Fibroblast of skin of left quadriceps (primary cell): ENCODE data around the gene BDP1.
"Not testable (repeated sequence)": the region's sequence is repeated elsewhere in the genome, so short reads cannot be mapped to it uniquely, and the experiment has no call there.

Experiments
- DNase-seq, 2 experiments: peaks; one replicate each; pipeline ENCODE4 v3.0.0-alpha.2; 2013; ENCODE audit warnings: low read depth in 2 of 2

The BDP1 gene

GRCh38 chr5:71460693-71461092, 5.2 kb downstream of the BDP1 start:
- DNase-seq, result no peak

DNA sequence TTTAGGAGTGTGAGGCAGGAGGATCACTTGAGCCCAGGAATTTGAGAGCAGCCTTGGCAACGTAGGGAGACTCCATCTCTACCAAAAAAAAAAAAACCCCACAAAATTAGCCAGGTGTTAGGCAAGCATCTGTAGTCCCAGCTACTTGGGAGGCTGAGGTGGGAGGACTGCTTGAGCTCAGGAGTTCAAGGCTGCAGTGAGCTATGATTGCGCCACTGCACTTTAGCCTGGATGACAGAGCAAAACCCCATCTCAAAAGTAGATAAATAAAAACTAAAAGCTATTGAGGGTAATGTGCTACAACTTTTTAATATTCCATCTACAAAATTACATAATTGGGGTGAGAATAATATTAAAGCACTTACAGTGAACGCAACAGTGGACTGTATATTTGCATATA, 5.9 kb downstream of the BDP1 start:
- DNase-seq, result no peak

GRCh38 chr5:71471193-71471592, 15.7 kb downstream of the BDP1 start:
- DNase-seq, result no peak

DNA sequence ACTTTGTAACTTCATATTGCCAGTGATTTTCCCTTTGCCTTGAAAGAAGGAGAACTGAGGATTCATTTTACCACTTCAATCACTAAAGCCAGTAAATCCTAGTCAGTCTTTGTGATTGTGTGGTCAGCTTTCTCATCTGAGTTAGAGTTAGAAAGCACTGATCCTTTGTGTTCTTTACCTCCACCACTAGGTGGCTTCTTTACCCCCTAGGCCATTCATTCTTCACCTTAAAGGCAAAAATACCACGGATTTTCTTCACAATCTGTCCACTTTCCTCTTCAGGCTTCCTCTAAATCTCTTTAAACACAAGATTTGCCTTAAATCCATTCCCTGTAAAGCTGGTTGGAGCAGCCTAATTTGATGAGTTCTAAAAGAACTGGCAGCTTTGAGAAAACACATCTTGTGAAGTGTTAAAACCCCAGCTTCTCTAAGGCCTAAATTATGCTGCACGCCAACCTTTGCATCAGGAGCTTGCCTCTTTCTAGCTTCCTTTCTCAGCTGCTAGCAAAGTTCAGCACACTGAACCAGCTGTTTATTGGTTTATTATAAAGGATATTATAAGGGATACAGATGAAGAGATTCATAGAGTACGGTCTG, 20.4 kb downstream of the BDP1 start:
- no peak for DNase-seq

- DNase-seq, result no peak
These were observed 26.0 kb downstream of the BDP1 start for GRCh38 chr5:71481441-71481840.

- DNase-seq, result no peak
These were observed 26.7 kb downstream of the BDP1 start for GRCh38 chr5:71482132-71482531.

DNA sequence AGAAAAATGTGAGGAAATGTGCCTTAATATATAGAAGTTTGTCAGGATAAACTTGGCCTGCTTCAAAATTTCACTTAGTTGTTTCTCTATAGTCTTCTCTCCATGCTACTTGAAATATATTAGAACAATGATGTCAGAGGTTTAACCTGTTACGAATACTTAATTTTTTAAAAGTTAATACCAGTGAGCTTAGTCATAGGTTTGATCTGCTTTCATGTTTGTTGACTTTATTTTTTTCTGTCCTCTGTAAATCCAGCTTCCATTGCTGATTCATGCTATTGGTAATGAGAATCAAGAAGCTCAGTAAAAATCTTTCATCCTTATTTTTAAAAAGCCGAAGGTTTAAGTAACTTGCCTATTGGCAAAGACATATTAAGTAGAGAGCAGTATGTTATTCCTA, 27.9 kb downstream of the BDP1 start:
- DNase-seq, result peak; percentile 12 to 20

- no peak for DNase-seq
These were observed 37.6 kb downstream of the BDP1 start for GRCh38 chr5:71492817-71493615.

DNA sequence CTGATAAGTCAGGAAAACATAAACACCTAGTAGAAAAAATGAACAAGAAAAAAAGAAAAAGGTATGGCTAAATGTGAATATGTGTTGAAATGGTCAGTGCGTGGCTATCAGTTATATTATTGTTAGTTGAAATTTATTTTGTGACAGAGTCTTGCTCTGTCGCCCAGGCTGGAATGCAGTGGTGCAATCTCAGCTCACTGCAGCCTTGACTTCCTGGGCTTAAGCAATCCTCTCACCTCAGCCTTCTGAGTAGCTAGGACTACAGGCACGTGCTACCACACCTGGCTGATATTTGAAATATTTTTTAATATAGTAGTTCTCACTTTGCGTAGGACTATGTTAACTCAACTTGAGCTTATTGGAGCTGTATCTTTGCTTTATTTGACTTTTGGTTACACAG, 38.8 kb downstream of the BDP1 start:
- DNase-seq, result not testable (repeated sequence)

- DNase-seq, result not testable (repeated sequence)
These were observed 43.3 kb downstream of the BDP1 start for GRCh38 chr5:71498756-71499155.

- no peak for DNase-seq
These were observed 48.1 kb downstream of the BDP1 start for GRCh38 chr5:71503536-71503935.

- DNase-seq, result no peak
These were observed 66.7 kb downstream of the BDP1 start for GRCh38 chr5:71522151-71522550.

- not testable (repeated sequence) for DNase-seq
These were observed 70.2 kb downstream of the BDP1 start for GRCh38 chr5:71525611-71526010.

- no peak for DNase-seq
These were observed 72.8 kb downstream of the BDP1 start for GRCh38 chr5:71528206-71528605.

- no peak for DNase-seq
These were observed 74.2 kb downstream of the BDP1 start for GRCh38 chr5:71529682-71530081.

GRCh38 chr5:71533142-71533541, 77.7 kb downstream of the BDP1 start:
- DNase-seq, result no peak

DNA sequence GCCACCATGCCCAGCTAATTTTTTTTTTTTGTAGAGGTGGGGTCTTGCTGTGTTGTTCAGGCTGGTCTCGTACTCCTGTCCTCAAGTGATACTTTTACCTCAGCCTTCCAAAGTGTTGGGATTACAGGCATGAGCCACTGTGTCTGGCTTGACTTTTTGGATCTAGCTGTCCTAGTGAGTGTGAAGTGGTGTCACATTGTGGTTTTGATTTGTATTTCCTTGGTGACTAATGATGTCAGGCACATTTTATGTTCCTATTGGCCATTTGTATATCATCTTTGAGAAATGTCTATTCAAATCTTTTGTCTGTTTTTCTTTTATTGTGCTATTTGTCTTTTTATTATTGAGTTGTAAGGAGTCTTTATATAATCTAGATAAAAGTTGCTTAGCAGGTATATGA, 78.2 kb downstream of the BDP1 start:
- no peak for DNase-seq

GRCh38 chr5:71537687-71538086, 82.2 kb downstream of the BDP1 start:
- no peak for DNase-seq

- DNase-seq, result not testable (repeated sequence)
These were observed 95.4 kb downstream of the BDP1 start for GRCh38 chr5:71550885-71551284.

GRCh38 chr5:71551582-71551981, 96.1 kb downstream of the BDP1 start:
- not testable (repeated sequence) for DNase-seq

GRCh38 chr5:71552026-71552749, 96.7 kb downstream of the BDP1 start:
- DNase-seq, result not testable (repeated sequence)

GRCh38 chr5:71563161-71563560, 107.7 kb downstream of the BDP1 start:
- no peak for DNase-seq

GRCh38 chr5:71564895-71565294, 109.4 kb downstream of the BDP1 start:
- no peak for DNase-seq
